ENCODE measurements around the gene PRKD1.
A peak's percentile ranks its signal among the peaks of the same experiment; 100 is the strongest.

The PRKD1 gene

DNA sequence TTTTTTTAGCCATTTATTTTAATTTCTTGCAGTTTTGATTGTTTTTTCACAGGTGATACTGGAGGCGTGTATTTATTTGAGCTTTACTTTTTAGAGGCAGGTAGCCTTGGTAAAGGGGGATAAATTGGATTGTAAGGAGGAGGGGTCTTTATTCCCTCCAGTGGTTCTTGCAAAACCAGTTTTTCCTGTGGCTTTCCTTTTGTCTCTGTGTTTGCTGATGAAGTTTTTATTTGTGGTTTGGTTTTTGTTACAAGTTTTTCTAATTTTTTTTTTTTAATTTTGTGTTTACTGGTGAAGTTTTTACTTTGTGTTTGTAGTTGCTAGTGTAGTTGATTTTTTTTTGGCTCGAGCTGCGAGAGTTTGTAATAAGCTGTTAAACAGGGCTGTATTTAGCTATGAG is 278.5 kb downstream of the PRKD1 start:
- TF ChIP-seq, protein P1, sequence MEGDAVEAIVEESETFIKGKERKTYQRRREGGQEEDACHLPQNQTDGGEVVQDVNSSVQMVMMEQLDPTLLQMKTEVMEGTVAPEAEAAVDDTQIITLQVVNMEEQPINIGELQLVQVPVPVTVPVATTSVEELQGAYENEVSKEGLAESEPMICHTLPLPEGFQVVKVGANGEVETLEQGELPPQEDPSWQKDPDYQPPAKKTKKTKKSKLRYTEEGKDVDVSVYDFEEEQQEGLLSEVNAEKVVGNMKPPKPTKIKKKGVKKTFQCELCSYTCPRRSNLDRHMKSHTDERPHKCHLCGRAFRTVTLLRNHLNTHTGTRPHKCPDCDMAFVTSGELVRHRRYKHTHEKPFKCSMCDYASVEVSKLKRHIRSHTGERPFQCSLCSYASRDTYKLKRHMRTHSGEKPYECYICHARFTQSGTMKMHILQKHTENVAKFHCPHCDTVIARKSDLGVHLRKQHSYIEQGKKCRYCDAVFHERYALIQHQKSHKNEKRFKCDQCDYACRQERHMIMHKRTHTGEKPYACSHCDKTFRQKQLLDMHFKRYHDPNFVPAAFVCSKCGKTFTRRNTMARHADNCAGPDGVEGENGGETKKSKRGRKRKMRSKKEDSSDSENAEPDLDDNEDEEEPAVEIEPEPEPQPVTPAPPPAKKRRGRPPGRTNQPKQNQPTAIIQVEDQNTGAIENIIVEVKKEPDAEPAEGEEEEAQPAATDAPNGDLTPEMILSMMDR (conservative IDR thresholded peaks at IDR 0.05; ENCODE audit: control insufficient read depth, insufficient read depth, low read depth, low read length), result no peak
- H3K4me3 ChIP-seq (ENCODE audit: control insufficient read depth, low read depth, low read length), result no peak overlapping the region
- DNase-seq (ENCODE audit: low read depth), result no peak

DNA sequence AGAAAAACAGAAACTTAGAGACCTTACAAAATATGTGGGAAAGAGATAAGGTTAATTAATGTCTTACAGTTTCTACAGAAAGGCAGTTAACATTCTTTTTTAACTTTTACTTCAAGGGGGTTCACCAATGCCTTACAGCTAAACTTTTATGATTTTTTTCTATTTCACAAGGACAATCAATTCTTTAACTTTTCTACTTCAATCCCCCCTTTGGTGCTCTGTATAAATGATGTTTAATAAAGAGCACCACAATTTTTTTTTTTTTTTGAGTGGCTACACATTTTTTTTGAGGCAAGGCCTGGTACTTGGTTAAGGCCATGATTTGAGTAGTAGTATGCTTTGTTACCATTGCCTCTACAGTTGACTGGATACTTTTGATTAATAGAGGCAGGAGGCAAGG is 279.6 kb downstream of the PRKD1 start:
- TF ChIP-seq, protein P1 (conservative IDR thresholded peaks at IDR 0.05; ENCODE audit: control insufficient read depth, insufficient read depth, low read depth, low read length), result no peak
- peak; percentile 15 for DNase-seq (ENCODE audit: low read depth)

GRCh38 chr14:29645117-29645516 is 282.5 kb downstream of the PRKD1 start:
- TF ChIP-seq, protein P1 (conservative IDR thresholded peaks at IDR 0.05; ENCODE audit: control insufficient read depth, insufficient read depth, low read depth, low read length), result no peak
- DNase-seq (ENCODE audit: low read depth), result peak; percentile 23
- H3K4me3 ChIP-seq (ENCODE audit: control insufficient read depth, low read depth, low read length), result no peak overlapping the region

More for the DNA sequence above, 279.6 kb downstream of the PRKD1 start:
- no peak overlapping the region for H3K4me3 ChIP-seq (ENCODE audit: control insufficient read depth, low read depth, low read length)

- peak; percentile 56 for DNase-seq (ENCODE audit: low read depth)
- TF ChIP-seq, protein P1 (conservative IDR thresholded peaks at IDR 0.05; ENCODE audit: control insufficient read depth, insufficient read depth, low read depth, low read length), result no peak
- no peak overlapping the region for H3K4me3 ChIP-seq (ENCODE audit: control insufficient read depth, low read depth, low read length)
Observed at GRCh38 chr14:29643433-29644211, 284.0 kb downstream of the PRKD1 start.

DNA sequence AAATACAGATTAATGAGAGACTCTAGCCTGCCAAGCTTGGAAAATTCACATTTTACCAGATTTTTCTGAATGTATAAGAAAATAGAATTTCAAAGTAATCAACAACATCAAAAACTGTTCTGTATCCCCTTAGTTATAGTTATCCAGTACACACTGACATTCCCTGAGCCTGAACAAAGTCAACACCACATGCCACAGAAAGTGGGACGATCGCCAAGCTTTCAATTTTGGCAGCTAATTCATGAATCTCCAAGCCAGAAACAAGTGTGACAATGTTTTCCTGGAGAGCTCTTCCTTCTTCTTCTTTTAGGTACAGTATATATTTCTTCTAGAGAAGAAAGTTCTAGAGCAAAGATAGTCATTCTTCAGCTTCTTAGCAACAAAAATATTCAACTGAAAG is 290.2 kb downstream of the PRKD1 start:
- no peak overlapping the region for H3K4me3 ChIP-seq (ENCODE audit: control insufficient read depth, low read depth, low read length)
- TF ChIP-seq, protein P1 (conservative IDR thresholded peaks at IDR 0.05; ENCODE audit: control insufficient read depth, insufficient read depth, low read depth, low read length), result no peak
- peak; percentile 79 for DNase-seq (ENCODE audit: low read depth)

DNA sequence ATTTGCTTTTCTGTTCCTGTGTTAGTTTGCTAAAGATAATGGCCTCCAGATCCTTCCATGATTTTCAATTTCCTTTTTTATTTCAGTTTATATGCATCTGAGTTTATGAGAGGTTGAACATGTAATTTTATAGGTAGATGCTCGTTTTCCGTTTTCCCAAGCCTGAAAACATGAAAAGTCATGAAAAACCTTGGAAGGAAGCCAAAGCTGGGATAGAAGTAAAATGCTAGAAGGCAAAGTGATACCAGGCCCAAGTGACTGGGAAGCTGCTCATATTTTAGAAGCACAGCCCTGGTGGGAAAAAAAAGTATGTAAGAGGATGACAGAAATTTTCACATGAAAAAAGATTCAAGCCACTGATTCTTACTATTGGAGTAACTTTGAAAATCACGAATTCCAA is 290.8 kb downstream of the PRKD1 start:
- TF ChIP-seq, protein P1 (conservative IDR thresholded peaks at IDR 0.05; ENCODE audit: control insufficient read depth, insufficient read depth, low read depth, low read length), result no peak
- no peak for DNase-seq (ENCODE audit: low read depth)
- H3K4me3 ChIP-seq (ENCODE audit: control insufficient read depth, low read depth, low read length), result no peak overlapping the region

All from fibroblast of mammary gland (primary cell).